Stimulated activated CD4-positive, alpha-beta T cell treated with anti-CD3 and anti-CD28 coated beads, Interleukin-1b, Interleukin-23, amount 100 ng/mL, for 1 hour (primary cell): ENCODE measurements around the gene KCNMB3.
"Not testable (repeated sequence)": the region's sequence is repeated elsewhere in the genome, so short reads cannot be mapped to it uniquely, and the experiment has no call there.

Experiments used
- DNase-seq, 2 donors: peaks; one replicate each; pipeline ENCODE4 v3.0.0-alpha.2; 2020; ENCODE audit warnings: low read depth in 2 of 2

KCNMB3 gene

DNA sequence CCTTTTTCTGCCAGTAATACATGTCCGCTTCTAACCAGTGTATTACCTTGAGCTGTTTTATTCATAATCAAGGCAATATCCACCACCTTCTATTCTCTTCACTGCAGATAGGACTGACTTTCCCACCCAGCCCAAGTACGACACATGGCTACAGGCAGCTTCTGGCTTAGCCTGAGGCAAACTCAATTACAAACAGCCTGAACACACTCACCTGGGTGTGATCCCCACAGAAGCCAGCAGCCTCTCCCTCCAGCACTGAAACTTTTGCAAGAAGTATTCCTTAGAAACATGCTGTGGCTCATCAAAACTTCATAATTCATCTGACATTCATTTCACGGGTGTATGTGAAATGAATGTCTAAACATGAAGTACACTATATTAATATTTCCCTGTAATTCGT is 13.5 kb upstream of the KCNMB3 start:
- DNase-seq = no peak

DNA sequence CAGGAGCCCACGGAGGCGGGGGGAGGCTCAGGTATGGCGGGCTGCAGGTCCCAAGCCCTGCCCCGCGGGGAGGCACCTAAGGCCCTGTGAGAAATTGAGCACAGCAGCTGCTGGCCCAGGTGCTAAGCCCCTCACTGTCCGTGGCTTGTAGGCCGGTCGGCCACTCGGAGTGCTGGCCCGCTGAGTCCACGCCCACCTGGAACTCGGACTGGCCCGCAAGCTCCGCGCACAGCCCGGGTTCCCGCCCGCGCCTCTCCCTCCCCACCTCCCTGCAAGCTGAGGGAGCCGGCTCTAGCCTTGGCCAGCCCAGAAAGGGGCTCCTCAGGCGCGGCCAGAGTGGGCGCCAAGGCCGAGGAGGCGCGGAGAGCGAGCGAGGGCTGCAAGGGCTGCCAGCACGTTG is 12.2 kb upstream of the KCNMB3 start:
- DNase-seq = no peak

DNA sequence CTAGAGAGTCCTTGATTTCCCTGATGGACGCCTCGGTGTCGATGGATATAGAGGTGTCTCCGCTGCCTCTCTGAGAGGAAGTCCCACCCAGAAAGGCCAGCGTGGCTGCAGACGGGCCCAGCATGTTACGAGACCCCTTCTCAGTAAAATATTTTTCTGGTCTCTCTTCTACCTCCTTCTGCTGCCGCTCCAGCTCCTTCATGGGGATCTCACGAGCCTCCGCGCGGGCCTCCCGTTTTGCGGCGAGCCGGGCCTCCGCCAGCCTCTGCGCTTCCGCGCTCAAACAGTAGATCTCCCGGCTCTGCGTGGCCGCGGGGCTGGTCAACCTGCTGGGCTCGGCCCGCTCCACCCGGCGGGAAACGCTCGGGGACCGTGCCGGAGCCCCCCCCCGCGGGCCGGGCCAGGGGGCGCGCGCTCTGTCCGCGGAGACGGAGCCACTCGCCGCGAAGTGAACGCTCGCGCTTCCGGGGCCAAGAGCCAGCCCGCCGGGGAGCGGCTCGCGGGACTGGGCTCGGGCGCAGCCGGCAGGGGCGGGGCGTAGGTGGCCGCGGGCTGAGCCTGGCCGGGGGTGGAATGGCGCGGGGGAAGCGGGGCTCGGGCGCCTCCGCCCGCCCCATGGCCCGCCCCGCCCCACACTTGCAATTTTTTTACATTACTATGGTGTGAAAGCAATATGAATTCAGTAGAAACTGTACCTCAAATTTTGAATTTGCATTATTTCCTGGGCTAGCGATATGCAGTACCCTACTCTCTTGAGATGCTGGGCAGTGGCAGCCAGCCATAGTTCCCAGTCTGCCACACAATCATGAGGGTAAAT is 10.2 kb upstream of the KCNMB3 start:
- peak; percentile 26 to 32 for DNase-seq

DNA sequence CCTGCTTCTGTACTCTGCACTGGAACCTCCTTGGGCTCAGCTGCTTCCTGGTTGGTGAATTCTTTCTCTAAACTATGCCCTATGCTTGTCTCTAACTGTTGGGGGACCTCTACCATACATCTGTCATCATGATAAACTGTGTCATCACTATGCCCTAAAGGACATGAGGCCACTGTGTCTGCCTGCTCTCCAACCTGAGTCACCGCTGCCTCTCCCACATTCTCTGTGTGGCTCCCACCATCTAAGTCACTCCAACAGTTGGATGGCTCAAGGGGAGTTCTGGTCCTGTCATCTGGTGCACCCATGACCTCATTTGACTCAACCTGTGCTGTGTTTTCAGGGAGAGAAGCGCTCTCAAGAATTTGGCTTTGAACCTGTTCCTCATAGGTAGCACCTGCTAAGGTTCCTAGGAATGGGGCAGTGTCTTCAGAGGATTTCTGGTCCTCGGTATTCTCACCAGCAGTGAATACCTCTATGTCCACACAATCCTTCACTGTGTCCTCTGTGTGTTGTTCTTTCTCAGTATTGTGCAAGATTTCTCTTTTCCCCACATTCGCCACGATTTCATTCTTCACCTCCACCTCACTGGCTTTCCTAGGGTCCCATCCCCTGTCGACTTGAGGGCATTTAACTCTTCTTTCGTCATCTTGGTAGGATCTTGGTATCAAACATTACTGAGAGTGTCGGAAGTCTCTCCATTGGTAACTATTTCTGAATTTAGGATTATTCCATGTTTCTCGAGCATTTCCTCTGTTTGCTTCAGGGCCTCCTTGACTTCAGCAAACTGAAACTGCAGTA is 9.2 kb upstream of the KCNMB3 start:
- not testable (repeated sequence) for DNase-seq

DNA sequence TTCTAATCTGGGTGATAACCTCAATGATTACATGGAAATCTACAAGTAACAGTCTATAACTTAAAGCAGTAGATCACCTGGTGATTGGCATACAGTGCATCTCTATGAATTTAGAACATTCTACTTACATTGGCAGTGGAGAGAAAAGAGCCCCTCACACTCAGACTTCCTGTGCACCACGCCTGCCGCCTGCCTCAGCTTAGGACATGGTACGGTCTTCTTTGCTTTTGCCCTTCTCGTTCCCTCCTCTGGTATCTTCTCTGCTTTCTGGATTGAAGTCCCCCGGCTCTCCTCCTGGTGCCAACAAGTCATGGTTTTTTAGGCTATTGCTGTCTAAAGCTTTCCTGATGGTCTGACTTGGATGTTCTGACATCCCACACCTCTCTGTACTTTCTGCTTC is 7.9 kb upstream of the KCNMB3 start:
- no peak for DNase-seq

DNA sequence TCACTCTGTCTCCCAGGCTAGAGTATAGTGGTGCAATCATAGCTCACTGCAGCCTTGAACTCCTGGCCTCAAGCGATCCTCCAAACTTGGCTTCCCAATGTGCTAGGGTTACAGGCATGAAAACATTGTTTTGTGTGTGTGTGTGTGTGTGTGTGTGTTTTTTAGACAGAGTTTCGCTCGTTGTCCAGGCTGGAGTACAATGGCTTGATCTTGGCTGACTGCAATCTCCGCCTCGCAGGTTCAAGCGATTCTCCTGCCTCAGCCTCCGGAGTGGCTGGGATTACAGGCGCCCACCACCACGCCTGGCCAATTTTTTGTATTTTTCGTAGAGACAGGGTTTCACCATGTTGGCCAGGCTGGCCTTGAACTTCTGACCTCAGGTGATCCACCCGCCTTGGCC is 6.8 kb upstream of the KCNMB3 start:
- DNase-seq = not testable (repeated sequence)

- DNase-seq = no peak
Measured at GRCh38 chr3:179256813-179257212, 5.9 kb upstream of the KCNMB3 start.

DNA sequence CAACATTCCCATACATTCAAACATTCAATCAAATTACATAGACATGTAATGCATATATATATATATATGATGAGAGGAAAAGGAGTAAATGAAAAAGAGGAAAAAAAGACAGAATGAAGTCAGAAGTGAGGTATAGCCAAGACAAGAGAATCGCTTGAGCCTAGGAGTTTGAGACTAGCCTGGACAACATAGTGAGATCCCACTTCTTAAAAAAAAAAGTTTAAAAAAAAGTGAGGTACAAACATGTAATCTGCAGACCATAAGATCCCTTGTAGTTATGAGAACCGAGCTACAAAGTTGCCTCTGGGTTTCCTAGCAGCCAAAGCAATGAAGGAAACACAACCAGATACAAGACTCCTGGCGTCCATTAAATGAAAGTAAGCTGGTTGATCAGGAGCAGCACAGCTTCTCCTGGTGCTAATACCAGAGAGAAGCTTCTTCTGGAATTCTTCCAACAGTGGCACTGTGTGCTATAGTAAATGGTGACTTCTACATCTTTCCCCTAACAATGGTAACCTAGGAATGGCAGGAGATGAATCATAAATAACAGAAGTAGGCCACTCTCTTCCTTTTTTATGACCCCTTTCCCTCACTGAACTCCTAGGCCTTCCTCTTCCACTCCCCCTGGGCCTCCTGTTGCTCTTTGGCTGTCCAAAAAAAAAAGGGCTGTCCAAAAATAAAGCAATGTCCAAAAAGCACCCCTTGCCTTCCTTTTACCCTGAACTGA is 3.5 kb downstream of the KCNMB3 start:
- no peak for DNase-seq

- DNase-seq = no peak
Measured at GRCh38 chr3:179244878-179245277, 6.0 kb downstream of the KCNMB3 start.

GRCh38 chr3:179242859-179243258 is 8.1 kb downstream of the KCNMB3 start:
- DNase-seq = not testable (repeated sequence)

DNA sequence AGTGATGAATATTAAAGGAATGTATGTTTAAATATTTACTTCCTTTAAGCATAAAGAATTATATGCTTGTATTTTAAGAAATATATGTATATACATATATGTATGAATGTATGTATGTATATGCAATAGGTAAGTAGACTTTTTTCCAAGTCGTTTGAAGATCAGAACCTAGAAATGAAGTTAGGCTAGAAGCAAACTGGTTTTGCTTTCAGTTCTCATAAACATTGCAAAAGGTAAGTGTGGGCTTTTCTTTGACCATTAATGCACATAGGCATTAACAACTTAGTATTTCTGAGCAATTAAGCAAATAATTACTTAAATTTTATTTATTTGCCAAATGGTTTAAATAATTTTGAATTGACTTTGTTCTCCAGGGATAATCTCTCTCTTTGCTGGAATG is 10.6 kb downstream of the KCNMB3 start:
- not testable (repeated sequence) for DNase-seq

DNA sequence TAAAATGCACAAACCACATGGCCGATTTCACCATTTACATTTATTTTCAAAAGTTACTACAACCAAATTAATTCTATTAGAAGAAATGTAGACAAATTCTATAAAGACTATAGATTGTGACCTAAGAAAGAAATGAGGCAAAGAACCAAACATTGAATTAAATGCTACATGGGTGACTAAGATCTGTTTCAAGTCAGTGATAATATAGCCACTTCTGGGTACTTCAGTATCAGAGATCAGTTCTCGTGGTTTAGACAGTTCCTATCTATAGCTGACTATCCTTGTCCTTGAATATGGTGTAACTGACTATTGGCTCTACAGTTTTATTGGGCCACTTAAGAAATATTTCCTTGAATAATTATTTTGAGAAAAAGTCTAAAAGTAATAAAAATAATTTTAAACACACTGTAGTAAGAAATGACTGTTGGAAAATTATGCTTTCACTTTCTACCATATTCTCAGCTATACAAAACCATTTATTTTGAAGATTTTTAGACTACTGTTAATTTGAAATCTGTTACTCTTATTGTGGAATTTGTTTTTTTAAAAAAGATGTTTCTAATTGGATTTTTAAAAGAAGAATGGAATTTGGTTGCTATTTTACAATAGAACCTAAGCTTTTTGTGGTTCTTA is 14.1 kb downstream of the KCNMB3 start:
- no peak for DNase-seq

DNA sequence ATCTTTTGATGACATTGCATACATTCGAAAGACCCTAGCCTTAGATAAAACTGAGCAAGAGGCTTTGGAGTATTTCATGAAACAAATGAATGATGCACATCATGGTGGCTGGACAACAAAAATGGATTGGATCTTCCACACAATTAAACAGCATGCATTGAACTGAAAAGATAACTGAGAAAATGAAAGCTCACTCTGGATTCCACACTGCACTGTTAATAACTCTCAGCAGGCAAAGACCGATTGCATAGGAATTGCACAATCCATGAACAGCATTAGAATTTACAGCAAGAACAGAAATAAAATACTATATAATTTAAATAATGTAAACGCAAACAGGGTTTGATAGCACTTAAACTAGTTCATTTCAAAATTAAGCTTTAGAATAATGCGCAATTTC is 16.7 kb downstream of the KCNMB3 start:
- DNase-seq = no peak

DNA sequence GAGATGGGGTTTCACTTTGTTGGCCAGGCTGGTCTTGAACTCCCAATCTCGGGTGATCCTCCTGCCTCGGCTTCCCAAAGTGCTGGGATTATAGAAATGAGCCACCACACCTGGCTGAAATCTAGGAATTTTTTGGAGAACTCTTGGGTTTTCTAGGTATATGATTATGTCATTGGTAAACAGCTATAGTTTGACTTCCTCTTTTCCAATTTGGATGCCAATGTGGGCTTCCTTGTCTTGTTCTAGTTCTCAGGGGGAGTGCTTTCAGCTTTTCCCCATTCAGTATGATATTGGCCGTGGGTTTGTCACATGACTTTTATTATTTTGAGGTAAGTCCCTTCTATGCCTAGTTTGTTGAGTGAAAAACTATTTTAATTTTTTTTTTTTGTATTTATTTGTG is 17.9 kb downstream of the KCNMB3 start:
- DNase-seq = no peak

GRCh38 chr3:179229177-179229576 is 21.7 kb downstream of the KCNMB3 start:
- DNase-seq = no peak

DNA sequence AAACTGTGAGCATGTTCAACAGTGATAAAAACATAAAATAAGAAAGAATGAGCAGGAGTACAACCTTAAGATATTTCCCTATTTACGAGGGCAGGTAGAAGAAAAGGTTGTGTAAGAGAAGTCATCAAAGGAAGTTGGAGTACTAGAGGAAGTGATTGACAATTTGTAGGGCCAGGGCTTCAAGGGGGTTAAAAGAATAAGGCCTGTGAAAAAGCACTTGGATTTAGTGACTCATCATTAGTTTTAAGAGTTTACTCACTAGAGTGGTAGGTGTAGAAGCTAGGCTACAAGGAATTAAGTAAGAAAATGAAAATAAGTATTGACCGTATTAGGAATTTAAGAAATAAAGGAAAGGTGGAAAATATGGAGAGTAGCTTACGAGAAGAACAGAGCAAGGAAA is 23.6 kb downstream of the KCNMB3 start:
- DNase-seq = no peak

DNA sequence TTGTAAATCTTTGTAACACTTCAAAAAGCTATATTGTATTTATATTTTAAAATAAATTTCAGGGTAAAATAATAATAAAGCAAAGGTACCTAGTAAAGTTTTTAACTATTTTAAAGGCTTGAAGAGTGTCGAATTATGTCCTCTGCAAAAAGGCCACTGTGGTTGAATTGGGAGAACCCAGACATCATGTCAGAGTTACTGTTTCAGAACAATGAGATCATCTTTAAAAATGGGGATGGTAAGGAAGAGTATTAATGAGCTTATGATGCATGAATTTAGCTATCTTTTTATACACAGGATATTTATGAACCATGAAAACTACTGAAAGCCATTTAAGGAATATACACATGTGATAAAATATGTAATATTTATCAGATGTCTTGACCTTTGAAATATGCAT is 26.3 kb downstream of the KCNMB3 start:
- DNase-seq = no peak

DNA sequence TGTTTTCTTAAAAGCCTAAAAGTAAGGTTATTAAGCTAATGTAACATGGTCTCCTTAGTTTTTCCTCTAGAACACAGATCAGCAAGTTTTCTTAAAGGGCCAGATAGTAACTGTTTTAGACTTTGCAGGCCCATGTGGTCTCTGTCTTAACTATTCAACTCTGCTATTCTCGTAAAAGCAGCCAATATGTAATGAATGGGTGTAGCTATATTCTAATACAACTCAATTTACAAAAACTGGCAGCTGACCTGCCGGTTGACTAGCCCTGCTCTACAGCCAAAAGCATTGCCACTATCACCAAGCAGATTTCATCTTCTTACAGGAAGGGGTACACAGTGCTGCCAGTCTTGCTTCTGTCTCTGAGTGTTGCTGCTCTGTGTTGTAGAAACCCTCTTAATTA is 27.4 kb downstream of the KCNMB3 start:
- no peak for DNase-seq

DNA sequence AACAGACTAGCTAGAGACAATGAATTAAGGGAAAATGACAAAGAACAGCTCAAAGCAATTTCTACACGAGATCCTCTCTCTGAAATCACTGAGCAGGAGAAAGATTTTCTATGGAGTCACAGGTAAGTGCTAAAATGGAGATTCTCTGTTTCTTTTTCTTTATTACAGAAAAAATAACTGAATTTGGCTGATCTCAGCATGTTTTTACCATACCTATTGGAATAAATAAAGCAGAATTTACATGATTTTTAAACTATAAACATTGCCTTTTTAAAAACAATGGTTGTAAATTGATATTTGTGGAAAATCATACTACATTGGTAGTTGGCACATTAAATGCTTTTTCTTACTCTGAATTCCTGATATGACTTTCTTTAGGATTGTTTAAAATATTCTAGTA is 32.7 kb downstream of the KCNMB3 start:
- DNase-seq = not testable (repeated sequence)

DNA sequence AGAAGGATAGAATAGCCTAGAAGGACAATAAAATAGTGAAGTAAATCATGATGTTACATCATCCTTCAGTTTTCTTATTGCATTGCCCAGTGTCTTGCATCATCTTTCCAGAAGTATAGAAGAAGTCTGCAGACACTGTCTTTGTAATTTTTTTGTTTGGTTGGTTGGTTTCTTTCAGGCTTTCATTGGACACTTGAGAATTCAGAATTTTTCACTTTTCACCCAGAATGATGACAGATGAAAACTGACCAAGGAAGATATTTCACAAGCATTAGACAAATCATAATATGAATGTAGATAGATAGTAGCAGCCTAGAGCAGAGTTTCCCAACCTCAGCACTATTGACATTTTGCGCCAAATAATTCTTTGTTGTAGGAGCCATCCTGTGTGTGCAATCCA is 35.4 kb downstream of the KCNMB3 start:
- DNase-seq = not testable (repeated sequence)

GRCh38 chr3:179200790-179201189 is 50.1 kb downstream of the KCNMB3 start:
- DNase-seq = no peak

DNA sequence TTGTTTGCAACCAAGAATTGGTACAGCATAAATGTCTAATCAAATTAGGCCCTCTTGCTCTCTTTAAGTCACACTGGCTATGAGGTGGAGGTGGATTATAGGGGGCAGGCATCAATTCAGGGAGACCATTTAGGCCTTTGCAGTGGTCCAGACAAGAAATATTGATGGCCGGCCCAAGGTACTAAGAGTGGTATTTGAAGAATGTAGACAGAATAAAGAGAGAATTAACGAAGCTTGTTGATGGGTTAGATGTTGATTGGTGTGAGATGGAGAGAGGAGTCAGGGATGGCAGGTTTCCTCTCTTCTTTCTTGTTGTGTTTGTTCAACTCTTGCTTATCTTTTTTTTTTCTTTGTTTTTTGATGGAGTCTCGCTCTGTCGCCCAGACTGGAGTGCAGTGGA is 54.2 kb downstream of the KCNMB3 start:
- DNase-seq = no peak
